Measurements from ENCODE around the gene TRIM31.

The TRIM31 gene

DNA sequence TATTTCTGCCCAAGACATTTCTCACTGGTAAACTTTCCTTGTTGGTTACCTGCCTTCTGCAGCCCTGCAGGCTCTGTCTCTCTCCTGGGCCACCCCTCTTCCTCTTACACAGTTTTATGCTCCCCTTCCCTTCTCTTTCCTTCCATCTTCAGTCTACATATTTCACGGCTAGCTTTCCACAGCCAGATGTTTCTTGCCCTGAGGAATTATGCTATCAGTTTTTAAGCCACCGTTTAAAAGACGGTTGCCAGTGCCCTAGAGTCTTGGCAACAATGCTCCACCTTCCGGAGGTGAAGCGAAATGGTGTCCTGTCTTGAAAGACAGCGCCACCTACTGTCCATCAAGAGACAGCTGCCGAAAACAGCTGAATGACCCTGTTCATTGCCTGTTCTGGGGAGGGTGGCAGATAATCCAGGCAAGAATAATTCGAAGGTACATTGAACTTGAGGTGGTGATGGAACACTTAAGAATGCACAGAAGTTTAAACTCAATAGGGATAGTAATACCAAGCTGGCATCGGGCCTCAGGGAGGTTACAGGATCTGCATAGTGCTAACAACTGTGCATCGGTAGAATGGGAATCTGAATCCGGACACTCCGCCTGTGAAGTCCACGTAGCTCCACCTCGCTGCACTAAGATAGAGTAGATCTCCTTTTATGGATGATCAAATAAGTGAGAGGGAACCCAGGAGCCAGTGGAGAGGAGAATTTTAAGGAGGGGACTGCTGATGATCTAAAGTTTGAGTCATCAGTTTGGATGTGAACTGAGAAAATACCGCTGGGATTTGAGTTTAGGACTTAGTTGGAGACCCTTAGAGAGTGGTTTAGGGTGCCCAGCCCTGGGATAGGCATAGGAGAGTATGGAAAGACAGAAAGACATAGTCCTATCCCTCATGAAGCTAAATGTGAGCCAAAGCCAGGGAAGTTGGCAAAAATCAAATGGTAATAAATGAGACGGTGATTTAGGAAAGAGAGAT lies 18.3 kb upstream of the TRIM31 start:
- TF ChIP-seq, protein P1, sequence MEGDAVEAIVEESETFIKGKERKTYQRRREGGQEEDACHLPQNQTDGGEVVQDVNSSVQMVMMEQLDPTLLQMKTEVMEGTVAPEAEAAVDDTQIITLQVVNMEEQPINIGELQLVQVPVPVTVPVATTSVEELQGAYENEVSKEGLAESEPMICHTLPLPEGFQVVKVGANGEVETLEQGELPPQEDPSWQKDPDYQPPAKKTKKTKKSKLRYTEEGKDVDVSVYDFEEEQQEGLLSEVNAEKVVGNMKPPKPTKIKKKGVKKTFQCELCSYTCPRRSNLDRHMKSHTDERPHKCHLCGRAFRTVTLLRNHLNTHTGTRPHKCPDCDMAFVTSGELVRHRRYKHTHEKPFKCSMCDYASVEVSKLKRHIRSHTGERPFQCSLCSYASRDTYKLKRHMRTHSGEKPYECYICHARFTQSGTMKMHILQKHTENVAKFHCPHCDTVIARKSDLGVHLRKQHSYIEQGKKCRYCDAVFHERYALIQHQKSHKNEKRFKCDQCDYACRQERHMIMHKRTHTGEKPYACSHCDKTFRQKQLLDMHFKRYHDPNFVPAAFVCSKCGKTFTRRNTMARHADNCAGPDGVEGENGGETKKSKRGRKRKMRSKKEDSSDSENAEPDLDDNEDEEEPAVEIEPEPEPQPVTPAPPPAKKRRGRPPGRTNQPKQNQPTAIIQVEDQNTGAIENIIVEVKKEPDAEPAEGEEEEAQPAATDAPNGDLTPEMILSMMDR (IDR thresholded peaks at IDR 0.05): peak; percentile 98

DNA sequence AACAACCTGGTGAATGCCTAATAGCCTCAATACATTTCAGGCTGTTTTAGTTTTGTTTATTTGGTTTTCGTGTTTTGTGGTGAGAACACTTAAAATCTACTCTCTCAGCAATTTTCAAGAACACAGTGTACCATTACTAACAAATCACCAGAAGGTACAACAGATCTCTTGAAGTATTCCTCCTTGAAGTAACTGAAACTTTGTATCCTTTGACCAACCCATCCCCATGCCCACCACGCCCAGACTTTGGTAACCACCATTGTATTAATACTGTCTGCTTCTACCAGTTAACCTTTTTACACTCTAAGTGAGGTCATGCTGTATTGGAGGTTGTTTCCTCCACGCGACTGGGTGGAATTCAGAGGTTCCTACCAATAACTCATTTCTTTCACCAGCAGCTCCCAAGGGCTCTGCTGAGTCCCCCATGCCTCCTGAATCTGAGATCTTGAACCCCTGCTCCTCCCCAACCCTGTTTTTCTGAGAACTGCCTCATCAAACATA lies 17.3 kb upstream of the TRIM31 start:
- TF ChIP-seq, protein P1 (IDR thresholded peaks at IDR 0.05): no peak

- TF ChIP-seq, protein P1 (IDR thresholded peaks at IDR 0.05): no peak
These were observed 16.6 kb upstream of the TRIM31 start for GRCh38 chr6:30129265-30130178.

GRCh38 chr6:30127238-30128093 lies 14.6 kb upstream of the TRIM31 start:
- TF ChIP-seq, protein P1 (IDR thresholded peaks at IDR 0.05): no peak

DNA sequence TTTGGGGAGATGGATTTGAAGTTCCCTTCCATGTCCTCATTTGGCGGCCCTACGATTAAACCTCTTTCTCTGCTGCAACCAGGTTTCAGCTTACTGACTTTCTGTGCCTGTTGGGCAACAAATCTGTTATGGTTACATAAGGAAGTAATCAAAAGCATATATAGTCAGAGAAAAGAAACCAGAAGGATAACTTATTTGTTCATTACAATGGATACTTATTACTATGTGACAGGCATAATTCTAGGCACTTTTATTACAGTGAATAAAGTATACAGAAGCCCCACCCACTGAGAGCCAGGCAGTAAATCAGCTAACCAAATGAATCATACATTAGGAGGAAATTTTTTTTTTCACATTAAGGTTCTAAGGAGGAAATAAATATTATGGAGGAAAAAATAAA lies 9.6 kb upstream of the TRIM31 start:
- TF ChIP-seq, protein P1 (IDR thresholded peaks at IDR 0.05): no peak

DNA sequence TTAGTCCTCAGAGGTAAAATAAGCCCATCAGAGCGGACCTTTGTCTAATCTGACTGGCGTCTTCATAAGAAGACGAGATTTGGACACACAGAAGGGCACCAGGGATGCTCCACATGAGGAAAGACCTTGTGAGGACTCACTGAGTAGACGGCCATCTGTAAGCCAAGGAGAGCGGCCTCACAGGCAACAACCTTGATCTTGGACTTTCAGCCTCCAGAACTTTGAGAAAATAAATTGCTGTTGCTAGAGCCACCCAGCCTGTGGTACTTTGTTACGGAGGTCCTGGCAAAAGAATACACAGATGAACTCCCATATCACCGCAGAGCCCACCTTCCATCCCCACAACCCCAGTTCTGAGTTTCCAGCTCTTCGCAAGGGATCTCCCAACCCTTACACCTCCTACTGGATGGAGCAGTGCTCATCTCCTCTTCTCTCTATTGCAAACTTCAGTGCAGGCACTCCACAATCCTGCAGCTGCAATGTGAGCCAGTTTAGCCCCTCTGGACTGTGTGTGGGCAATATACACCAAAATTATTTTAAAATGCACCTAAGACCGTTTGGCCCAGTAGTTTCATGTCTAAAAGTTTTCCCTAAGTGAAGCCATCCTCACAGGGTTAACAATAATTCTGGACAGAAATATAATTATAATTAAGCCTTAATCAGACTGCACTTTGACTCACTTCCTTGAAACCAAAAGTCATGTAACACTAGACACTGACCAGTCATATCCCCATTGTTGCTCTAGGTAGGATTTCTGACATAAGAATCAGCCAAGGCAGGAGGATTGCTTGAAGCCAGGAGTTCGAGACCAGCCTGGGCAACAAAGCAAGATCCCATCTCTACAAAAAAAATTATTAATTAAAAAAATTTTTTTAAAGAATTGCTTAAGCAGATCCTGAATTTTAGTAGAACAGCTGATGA lies 8.8 kb upstream of the TRIM31 start:
- TF ChIP-seq, protein P1 (IDR thresholded peaks at IDR 0.05): no peak
